Stimulated activated CD8-positive, alpha-beta memory T cell treated with anti-CD3 and anti-CD28 coated beads, Interleukin-15, amount 100 ng/mL, for 48 hours (primary cell): ENCODE data around the gene HACD2.
"Not testable (repeated sequence)": the region's sequence is repeated elsewhere in the genome, so short reads cannot be mapped to it uniquely, and the experiment has no call there.

Experiments
- DNase-seq, 2 donors: peaks; one replicate each; pipeline ENCODE4 v3.0.0-alpha.2; 2020; ENCODE audit warnings: low read depth in 2 of 2

HACD2 gene

GRCh38 chr3:123611674-123612073, 26.8 kb upstream of the HACD2 start:
- not testable (repeated sequence) for DNase-seq

GRCh38 chr3:123611082-123611481, 26.2 kb upstream of the HACD2 start:
- DNase-seq, result no peak

GRCh38 chr3:123610331-123610730, 25.5 kb upstream of the HACD2 start:
- no peak for DNase-seq

GRCh38 chr3:123609063-123609462, 24.2 kb upstream of the HACD2 start:
- DNase-seq, result no peak

- DNase-seq, result no peak
Measured at GRCh38 chr3:123608263-123608937, 23.5 kb upstream of the HACD2 start.

GRCh38 chr3:123606527-123606926, 21.7 kb upstream of the HACD2 start:
- no peak for DNase-seq

- DNase-seq, result no peak
Measured at GRCh38 chr3:123605789-123606234, 21.0 kb upstream of the HACD2 start.

- not testable (repeated sequence) for DNase-seq
Measured at GRCh38 chr3:123603153-123603552, 18.3 kb upstream of the HACD2 start.

GRCh38 chr3:123602325-123602724, 17.5 kb upstream of the HACD2 start:
- DNase-seq, result no peak

- not testable (repeated sequence) for DNase-seq
Measured at GRCh38 chr3:123600863-123601262, 16.0 kb upstream of the HACD2 start.

- no peak for DNase-seq
Measured at GRCh38 chr3:123597561-123597960, 12.7 kb upstream of the HACD2 start.

GRCh38 chr3:123595396-123596180, 10.7 kb upstream of the HACD2 start:
- no peak for DNase-seq

GRCh38 chr3:123593381-123593780, 8.5 kb upstream of the HACD2 start:
- no peak for DNase-seq

GRCh38 chr3:123590685-123591450, 6.0 kb upstream of the HACD2 start:
- DNase-seq, result no peak

- no peak for DNase-seq
Measured at GRCh38 chr3:123587401-123587800, 2.5 kb upstream of the HACD2 start.

GRCh38 chr3:123586968-123587367, 2.1 kb upstream of the HACD2 start:
- DNase-seq, result no peak

- DNase-seq, result peak; percentile 15 to 32
Measured at GRCh38 chr3:123586131-123586530, 1.3 kb upstream of the HACD2 start.

GRCh38 chr3:123584284-123584987, 417 bp downstream of the HACD2 start:
- peak in 1 of 2 donors; percentile 8 for DNase-seq

GRCh38 chr3:123583561-123583960, 1.3 kb downstream of the HACD2 start:
- no peak for DNase-seq

- no peak for DNase-seq
Measured at GRCh38 chr3:123582315-123582714, 2.5 kb downstream of the HACD2 start.

GRCh38 chr3:123576122-123576521, 8.7 kb downstream of the HACD2 start:
- no peak for DNase-seq

- DNase-seq, result no peak
Measured at GRCh38 chr3:123571973-123572365, 12.9 kb downstream of the HACD2 start.
